Stimulated activated naive CD8-positive, alpha-beta T cell treated with anti-CD3 and anti-CD28 coated beads, Interleukin-15, Interleukin-2, amounts not matched to agents 100 ng/mL and 50 ng/mL, for 24 hours (primary cell): Measurements from ENCODE around the gene CNOT3.
"Not testable (repeated sequence)": the region's sequence is repeated elsewhere in the genome, so short reads cannot be mapped to it uniquely, and the experiment has no call there.

ENCODE experiments used
- H3K27ac Mint-ChIP-seq: one replicate; pipeline ENCODE4 v1.8.0; 2021; ENCODE audit warnings: mild to moderate bottlenecking, mixed read lengths
- H3K27me3 Mint-ChIP-seq: one replicate; pipeline ENCODE4 v1.8.0; 2021; ENCODE audit warnings: mixed read lengths
- H3K36me3 Mint-ChIP-seq: one replicate; pipeline ENCODE4 v1.8.0; 2021; ENCODE audit warnings: low read depth, mixed read lengths
- H3K4me1 Mint-ChIP-seq: one replicate; pipeline ENCODE4 v1.8.0; 2021; ENCODE audit warnings: low read depth, mixed read lengths
- H3K4me3 Mint-ChIP-seq: one replicate; pipeline ENCODE4 v1.8.0; 2021; ENCODE audit warnings: mild to moderate bottlenecking, mixed read lengths
- H3K9me3 Mint-ChIP-seq: one replicate; pipeline ENCODE4 v1.8.0; 2021; ENCODE audit warnings: mixed read lengths

Gene CNOT3

DNA sequence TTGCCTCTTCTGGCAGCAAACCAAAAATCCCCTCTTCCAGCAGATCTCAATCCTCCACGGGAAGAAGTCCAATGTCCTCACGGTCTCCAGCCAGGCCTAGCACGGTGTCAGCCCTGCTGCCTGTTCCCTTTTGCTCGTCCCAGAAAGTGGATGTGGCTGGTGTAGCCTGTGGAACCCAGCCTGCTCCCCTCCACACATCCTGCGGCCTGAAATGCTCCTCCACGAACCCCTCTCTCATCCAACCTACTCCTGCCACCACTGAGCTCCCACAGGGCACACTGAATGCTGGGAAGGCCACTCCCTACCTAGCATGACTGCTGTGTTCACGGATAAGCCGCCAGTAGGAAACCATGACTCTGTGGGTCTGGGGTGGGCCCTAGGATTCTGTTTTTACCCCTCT lies 48.8 kb downstream of the CNOT3 start:
- Mint-ChIP-seq H3K9me3 (no peaks in the 10 kb centered on the region), H3K27ac (no peak overlapping the region), H3K27me3 (no peaks in the 10 kb centered on the region), H3K4me3 (no peak overlapping the region), H3K4me1 (peaks cover 16% of the 10 kb centered on the region), H3K36me3 (peaks cover 27% of the 10 kb centered on the region)

DNA sequence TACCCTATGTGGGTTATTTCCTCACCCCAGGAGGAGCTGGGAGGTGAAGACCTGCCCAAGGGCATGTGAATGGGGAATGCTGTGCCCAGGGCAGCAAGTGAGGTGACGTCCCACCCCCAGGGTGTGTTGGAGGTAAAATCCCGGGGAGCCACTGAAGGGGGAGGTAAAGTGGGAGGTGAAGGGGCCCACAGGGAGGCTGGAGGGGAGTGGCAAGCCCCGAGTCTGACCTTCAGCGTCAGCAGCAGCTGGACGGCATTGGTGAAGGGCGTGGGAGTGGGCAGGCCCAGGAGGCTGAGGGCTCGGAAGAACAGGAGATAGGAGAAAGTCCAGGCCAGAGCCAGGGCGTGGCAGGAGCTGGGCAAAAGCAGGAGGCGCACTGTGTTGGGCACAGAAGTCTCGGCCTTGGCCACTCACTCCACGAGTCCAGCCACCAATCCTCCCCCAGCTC lies 49.4 kb downstream of the CNOT3 start:
- Mint-ChIP-seq H3K4me3 (peak overlapping the region; percentile 91), H3K27ac (peak overlapping the region; percentile 86), H3K9me3 (no peaks in the 10 kb centered on the region), H3K36me3 (peaks cover 26% of the 10 kb centered on the region), H3K27me3 (no peaks in the 10 kb centered on the region), H3K4me1 (peaks cover 21% of the 10 kb centered on the region)

DNA sequence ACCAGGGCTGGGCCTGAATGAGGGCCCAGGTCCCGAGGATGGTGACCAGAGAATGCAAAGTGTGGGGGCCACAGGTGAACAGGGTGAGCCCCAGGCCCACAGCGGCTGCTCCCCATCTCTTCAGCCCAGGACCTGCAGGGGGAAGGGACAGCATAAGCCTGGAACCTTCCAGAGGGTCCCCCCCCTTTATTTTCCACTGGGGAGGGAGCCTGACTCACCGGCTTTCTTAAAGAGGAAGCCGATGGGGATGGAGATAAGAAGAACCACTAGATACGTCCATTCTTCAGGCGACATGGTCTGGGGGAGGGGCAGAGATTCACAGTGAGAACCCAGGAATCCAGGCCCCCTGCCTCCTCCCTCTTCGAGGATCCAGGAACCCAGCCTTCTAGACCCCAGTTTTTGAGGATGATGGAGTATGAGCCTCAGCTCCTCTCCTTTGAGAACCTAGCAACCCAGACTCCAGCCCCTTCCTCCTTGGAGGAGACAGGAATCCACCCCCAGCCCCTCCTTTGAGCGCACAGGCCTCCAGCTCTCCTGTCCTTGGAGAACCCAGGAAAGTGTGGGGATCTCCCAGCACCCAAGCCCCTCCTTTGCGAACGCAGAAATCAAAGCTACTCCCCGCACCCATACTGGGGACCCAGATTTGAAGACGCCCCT lies 50.8 kb downstream of the CNOT3 start:
- Mint-ChIP-seq H3K9me3 (no peaks in the 10 kb centered on the region), H3K27me3 (no peaks in the 10 kb centered on the region), H3K27ac (peak overlapping the region; percentile 86), H3K36me3 (peaks cover 31% of the 10 kb centered on the region), H3K4me1 (peaks cover 33% of the 10 kb centered on the region), H3K4me3 (peak overlapping the region; percentile 91)

DNA sequence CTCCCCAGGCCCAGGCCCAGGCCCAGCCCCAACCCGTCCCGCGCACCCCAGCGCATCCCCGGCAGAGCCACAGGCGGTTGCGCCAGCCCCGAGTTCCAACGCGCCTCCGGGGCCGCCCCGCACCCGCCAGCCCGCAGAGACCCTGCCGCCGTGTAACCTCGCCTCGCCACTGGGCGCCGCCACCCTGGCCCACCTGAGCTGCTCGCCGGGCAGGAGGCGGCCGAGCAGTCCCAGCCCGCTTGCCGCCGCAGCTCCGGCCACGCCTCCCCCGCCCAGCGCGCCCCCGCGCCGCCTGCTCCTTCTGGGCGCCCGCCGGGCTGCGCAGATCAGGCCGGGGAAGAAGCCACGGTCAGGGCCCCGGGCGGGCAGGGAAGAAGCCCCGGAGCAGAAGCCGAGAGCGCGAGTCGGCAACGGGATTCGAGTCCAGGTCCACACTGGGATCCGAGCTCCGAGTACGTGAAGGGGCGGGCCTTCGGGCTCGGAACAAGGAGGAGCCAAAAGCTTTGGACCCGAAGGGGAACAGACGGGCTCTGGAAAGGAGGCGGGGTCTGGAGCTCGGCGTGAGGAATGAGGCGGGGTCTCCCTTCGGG lies 51.7 kb downstream of the CNOT3 start, which contains the start of gene MBOAT7:
Gene MBOAT7, minus strand, starts transcription at position 436 of the 590 bp plus-strand sequence. CDS start 1,072 bp downstream, outside the sequence.
- Mint-ChIP-seq H3K27me3 (no peaks in the 10 kb centered on the region), H3K4me3 (peak within 1 kb of the TSS; percentile 91), H3K4me1 (peaks cover 34% of the 10 kb centered on the region), H3K9me3 (no peaks in the 10 kb centered on the region), H3K27ac (peak within 1 kb of the TSS; percentile 100), H3K36me3 (peaks cover 33% of the 10 kb centered on the region)

DNA sequence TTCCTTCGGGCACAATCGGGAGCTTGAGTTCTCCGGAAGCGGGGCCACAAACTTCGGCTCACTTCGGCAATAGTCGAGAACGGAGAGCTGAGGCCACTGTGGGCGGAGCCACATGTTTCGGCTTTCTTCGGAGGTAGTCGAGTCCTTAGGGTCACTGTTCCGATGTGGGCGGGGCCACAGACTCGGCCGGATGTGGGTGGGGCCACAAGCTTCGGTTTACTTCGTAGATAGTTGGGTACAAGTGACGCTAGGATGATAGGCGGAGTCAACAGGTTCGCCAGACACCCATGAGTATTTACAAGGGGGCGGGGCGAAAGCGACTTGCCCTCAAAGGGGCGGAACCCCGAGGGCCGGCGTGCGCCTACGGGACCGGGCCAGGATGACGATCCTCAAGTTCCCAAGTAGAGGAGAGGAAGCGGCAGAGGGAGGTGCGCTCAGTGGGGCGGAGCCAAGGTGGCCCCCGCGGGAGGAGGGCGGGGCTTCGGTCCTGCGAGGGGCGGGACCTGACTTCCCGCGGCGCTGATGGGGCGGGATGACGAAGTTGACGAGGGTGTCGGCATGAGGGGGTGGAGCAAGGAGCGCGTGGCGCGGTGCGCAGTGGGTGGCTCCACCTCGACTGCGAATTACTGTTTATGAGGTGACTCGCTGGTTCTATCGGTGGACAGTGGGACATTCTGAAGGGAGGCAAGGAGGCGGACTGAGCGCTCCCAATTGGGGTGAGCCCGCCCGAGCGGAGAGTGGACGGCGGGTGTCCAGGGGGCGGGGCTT lies 52.4 kb downstream of the CNOT3 start:
- H3K27me3 Mint-ChIP-seq: no peaks in the 10 kb centered on the region

DNA sequence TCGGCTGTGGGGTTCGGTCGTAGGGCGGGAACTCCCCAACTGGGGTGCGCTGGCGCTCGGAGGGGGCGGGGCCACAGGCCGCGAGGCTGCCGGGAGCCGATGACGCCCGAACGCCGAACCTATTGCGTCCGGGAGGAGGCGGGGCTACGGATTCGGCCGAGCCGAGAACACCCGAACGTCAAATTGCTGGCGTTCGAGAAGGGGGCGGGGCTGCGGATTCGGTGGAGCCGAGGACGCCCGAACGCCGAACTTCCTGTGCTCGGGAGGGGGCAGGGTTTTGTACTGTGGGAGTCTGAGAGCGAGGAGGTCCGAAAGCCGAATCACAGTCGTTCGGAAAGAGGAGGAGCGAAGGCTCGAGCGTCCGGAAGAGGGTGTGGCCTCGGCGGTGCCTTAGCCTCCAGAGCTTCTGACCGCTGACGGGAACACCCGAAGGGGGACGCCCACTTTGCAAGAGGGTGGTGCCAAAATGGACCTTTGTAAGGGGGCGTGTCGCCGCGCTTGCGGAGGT lies 53.0 kb downstream of the CNOT3 start:
- H3K4me1 Mint-ChIP-seq: peaks cover 34% of the 10 kb centered on the region
- no peaks in the 10 kb centered on the region for H3K27me3 Mint-ChIP-seq
- peak overlapping the region; percentile 100 for H3K27ac Mint-ChIP-seq
- H3K36me3 Mint-ChIP-seq: peaks cover 45% of the 10 kb centered on the region
- H3K9me3 Mint-ChIP-seq: no peaks in the 10 kb centered on the region
- peak overlapping the region; percentile 91 for H3K4me3 Mint-ChIP-seq

More for the DNA sequence above, 52.4 kb downstream of the CNOT3 start:
- H3K9me3 Mint-ChIP-seq: no peaks in the 10 kb centered on the region
- peak overlapping the region; percentile 100 for H3K27ac Mint-ChIP-seq
- peaks cover 34% of the 10 kb centered on the region for H3K4me1 Mint-ChIP-seq
- peak overlapping the region; percentile 91 for H3K4me3 Mint-ChIP-seq
- peaks cover 39% of the 10 kb centered on the region for H3K36me3 Mint-ChIP-seq

DNA sequence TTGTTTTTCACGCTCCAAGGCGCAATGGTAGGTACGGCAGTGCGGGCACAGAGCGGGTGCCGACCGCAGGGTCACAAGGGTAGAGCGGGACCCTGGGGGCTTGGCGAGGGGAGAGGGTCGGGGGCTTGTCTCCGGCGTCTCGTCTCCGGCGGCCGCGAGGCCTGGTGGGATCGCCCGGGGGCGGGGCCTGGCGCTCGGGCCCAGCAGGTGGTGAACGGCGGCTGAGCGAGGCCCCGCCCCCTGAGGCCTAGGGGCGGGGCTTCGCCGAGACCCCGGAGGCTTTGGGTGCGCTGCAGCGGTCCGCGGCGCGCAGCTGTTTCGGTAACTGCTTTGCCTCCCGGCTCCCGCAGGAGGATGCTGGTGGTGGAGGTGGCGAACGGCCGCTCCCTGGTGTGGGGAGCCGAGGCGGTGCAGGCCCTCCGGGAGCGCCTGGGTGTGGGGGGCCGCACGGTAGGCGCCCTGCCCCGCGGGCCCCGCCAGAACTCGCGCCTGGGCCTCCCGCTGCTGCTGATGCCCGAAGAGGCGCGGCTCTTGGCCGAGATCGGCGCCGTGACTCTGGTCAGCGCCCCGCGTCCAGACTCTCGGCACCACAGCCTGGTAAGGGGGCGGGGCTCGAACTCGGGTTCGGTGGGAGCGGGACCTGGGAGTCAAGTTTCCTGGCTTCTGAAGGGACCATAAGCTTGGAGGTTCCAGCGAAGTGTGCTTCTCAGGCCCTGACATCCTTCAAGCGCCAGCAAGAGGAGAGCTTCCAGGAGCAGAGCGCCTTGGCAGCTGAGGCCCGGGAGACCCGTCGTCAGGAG lies 53.6 kb downstream of the CNOT3 start, which contains the start of gene TSEN34:
Gene TSEN34, plus strand, starts transcription at position 298 of the 800 bp plus-strand sequence. Its CDS starts 57 bp downstream, at position 355.
- Mint-ChIP-seq H3K4me3 (peak within 1 kb of the TSS; percentile 91), H3K27me3 (no peaks in the 10 kb centered on the region), H3K36me3 (peaks cover 47% of the 10 kb centered on the region), H3K27ac (peak within 1 kb of the TSS; percentile 100), H3K4me1 (peaks cover 34% of the 10 kb centered on the region), H3K9me3 (no peaks in the 10 kb centered on the region)

DNA sequence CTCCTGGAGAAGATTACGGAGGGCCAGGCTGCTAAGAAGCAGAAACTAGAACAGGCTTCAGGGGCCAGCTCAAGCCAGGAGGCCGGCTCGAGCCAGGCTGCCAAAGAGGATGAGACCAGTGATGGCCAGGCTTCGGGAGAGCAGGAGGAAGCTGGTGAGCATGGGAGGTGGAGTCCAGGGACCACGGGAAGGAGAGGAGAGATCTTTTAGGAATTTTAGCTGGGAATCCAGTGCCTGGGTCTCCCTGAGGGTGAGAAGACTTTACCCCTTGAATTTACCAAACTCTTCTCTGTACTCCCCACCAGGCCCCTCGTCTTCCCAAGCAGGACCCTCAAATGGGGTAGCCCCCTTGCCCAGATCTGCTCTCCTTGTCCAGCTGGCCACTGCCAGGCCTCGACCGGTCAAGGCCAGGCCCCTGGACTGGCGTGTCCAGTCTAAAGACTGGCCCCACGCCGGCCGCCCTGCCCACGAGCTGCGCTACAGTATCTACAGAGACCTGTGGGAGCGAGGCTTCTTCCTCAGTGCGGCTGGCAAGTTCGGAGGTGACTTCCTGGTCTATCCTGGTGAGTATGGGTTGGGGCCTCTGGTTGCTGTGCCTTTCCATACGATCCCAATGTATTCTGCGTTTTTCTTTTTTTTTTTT lies 54.4 kb downstream of the CNOT3 start:
- peak overlapping the region; percentile 91 for H3K4me3 Mint-ChIP-seq
- H3K4me1 Mint-ChIP-seq: peaks cover 32% of the 10 kb centered on the region
- H3K9me3 Mint-ChIP-seq: no peaks in the 10 kb centered on the region
- peaks cover 40% of the 10 kb centered on the region for H3K36me3 Mint-ChIP-seq
- H3K27me3 Mint-ChIP-seq: no peaks in the 10 kb centered on the region
- H3K27ac Mint-ChIP-seq: peak overlapping the region; percentile 89

DNA sequence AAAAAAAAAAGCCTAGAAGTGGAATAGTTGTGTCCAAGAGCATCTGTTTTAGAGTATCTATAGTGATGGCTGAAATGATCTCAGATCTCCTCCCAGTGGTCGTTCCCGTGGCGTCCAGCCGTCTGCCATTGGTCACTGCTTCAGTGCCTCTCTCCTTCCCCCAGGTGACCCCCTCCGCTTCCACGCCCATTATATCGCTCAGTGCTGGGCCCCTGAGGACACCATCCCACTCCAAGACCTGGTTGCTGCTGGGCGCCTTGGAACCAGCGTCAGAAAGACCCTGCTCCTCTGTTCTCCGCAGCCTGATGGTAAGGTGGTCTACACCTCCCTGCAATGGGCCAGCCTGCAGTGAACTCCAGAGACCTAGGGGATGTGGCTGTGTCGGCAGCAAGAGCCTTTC lies 55.4 kb downstream of the CNOT3 start:
- no peaks in the 10 kb centered on the region for H3K27me3 Mint-ChIP-seq
- H3K4me3 Mint-ChIP-seq: peak overlapping the region; percentile 39
- H3K27ac Mint-ChIP-seq: peak overlapping the region; percentile 84
- H3K9me3 Mint-ChIP-seq: no peaks in the 10 kb centered on the region
- H3K36me3 Mint-ChIP-seq: peaks cover 33% of the 10 kb centered on the region
- H3K4me1 Mint-ChIP-seq: peaks cover 21% of the 10 kb centered on the region

DNA sequence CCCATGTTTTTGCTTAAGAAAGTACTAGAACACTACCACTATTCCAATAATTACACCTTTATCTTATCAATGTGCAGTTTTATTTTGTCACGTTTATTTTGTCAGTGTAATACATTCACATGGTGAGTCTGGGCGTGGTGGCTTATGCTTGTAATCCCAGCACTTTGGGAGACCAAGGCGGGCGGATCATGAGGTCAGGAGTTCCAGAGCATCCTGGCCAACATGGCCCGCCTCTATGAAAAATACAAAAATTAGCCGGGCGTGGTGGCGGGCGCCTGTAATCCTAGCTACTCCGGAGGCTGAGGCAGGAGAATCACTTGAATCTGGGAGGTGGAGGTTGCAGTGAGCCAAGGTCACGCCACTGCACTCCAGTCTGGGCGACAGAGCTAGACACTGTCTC lies 56.9 kb downstream of the CNOT3 start:
- Mint-ChIP-seq H3K36me3 (peaks cover 33% of the 10 kb centered on the region), H3K4me1 (peaks cover 24% of the 10 kb centered on the region), H3K27ac (peak overlapping the region; percentile 3)
- H3K4me3 Mint-ChIP-seq, H3K9me3 Mint-ChIP-seq, H3K27me3 Mint-ChIP-seq: not testable (repeated sequence)

DNA sequence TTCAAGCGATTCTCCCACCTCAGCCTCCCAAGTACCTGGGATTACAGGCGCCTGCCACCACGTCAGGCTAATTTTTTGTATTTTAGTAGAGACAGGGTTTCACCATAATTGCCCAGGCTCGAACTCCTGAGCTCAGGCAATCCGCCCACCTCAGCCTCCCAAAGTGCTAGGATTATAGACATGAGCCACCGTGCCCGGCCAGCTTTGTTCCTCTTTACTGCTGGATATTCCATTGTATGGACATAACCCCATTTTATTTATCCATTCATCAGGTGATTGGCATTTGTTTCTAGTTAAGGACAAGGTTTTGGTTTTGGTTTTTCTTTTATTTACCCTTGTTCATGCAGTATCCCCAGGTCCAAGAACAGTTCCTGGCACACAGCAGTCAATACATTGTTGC lies 59.0 kb downstream of the CNOT3 start:
- Mint-ChIP-seq H3K4me1 (peaks cover 33% of the 10 kb centered on the region), H3K4me3 (no peak overlapping the region), H3K36me3 (peaks cover 43% of the 10 kb centered on the region)

DNA sequence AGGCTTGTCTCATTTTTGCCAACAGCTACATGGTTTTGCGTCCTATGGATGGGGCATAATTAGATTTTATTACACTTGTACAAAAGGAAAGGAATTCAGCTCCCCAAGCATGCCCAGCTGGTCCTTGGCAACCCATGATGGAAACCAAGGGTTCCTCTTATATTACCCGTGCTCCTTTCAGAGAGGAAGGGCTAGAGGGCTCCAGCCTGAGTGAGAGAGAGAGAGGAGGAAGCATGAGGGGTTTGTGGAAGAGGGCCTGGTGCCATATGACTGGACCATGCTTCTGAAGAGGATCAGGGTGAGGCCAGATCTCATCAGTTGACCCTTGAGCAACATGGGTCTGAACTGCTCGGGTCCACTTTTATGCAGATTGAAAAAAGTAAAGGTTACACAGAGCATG lies 59.6 kb downstream of the CNOT3 start:
- no peak overlapping the region for H3K4me3 Mint-ChIP-seq
- peaks cover 48% of the 10 kb centered on the region for H3K36me3 Mint-ChIP-seq
- peaks cover 33% of the 10 kb centered on the region for H3K4me1 Mint-ChIP-seq
- H3K9me3 Mint-ChIP-seq: no peaks in the 10 kb centered on the region
- H3K27me3 Mint-ChIP-seq: no peaks in the 10 kb centered on the region
- H3K27ac Mint-ChIP-seq: no peak overlapping the region

More for the DNA sequence above, 59.0 kb downstream of the CNOT3 start:
- H3K9me3 Mint-ChIP-seq: no peaks in the 10 kb centered on the region
- H3K27ac Mint-ChIP-seq: no peak overlapping the region
- no peaks in the 10 kb centered on the region for H3K27me3 Mint-ChIP-seq

DNA sequence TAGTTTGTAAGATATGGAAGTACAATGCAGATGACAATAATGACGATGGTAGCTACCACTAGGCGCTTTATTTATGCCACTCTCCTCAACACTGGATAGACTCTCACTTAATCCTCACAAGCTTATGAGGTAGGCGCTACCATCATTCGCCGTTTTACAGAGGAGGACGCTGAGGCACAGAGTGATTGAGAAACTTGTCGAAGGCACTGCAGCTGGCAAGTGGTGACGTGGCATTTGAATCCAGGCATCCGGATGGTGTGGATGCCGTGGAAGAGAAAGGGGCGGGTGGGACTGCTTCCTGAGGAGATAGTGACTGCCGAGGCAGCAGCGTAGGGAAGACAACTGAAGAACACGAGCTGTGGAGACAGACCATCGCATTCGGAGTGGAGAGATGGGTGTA lies 61.8 kb downstream of the CNOT3 start:
- peak overlapping the region; percentile 79 for H3K27ac Mint-ChIP-seq
- H3K4me1 Mint-ChIP-seq: peaks cover 44% of the 10 kb centered on the region
- H3K4me3 Mint-ChIP-seq: peak overlapping the region; percentile 98
- no peaks in the 10 kb centered on the region for H3K27me3 Mint-ChIP-seq
- no peaks in the 10 kb centered on the region for H3K9me3 Mint-ChIP-seq
- H3K36me3 Mint-ChIP-seq: peaks cover 52% of the 10 kb centered on the region
